Measurements from ENCODE around the gene CLCN1.

DNA sequence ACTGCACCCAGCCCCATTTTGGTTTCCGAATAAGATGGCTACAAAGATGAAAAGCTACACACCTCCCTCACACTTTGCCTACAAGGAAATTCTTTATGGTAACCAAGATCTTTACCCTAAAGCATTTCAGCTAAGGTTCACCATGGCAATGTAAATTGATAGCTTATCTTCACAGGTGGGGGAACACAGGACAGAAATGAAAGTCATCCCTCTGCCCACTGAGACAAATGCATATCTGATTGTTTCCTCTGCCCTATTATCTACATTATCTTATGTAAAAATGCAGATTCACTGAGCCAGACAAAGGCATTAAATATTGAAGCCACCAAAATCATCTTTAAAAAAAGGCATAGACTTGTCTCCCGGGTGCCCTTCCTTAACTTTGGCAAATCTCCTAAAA, 34.4 kb upstream of the CLCN1 start:
- TF ChIP-seq, protein P1, sequence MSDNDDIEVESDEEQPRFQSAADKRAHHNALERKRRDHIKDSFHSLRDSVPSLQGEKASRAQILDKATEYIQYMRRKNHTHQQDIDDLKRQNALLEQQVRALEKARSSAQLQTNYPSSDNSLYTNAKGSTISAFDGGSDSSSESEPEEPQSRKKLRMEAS (IDR thresholded peaks at IDR 0.05; ENCODE audit: low read depth, low read length): no peak
- TF ChIP-seq, protein P2, sequence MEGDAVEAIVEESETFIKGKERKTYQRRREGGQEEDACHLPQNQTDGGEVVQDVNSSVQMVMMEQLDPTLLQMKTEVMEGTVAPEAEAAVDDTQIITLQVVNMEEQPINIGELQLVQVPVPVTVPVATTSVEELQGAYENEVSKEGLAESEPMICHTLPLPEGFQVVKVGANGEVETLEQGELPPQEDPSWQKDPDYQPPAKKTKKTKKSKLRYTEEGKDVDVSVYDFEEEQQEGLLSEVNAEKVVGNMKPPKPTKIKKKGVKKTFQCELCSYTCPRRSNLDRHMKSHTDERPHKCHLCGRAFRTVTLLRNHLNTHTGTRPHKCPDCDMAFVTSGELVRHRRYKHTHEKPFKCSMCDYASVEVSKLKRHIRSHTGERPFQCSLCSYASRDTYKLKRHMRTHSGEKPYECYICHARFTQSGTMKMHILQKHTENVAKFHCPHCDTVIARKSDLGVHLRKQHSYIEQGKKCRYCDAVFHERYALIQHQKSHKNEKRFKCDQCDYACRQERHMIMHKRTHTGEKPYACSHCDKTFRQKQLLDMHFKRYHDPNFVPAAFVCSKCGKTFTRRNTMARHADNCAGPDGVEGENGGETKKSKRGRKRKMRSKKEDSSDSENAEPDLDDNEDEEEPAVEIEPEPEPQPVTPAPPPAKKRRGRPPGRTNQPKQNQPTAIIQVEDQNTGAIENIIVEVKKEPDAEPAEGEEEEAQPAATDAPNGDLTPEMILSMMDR (IDR thresholded peaks at IDR 0.05; ENCODE audit: low read depth, low read length): no peak
